ENCODE results near the gene NPNT. TPM values are rescaled to one million over a fixed set of nuclear protein-coding genes. Genes with fewer than 3 reads are reported as not detected.

NPNT gene
- total and polyA plus RNA-seq, 9 donors, result 102 to 146 (median 116) TPM

- Histone ChIP-seq H3K4me3 (ENCODE audit: low read length) (no peak overlapping the region), H3K9me3 (replicated peaks; ENCODE audit: control insufficient read depth, low read depth, low read length) (no peaks in the 10 kb centered on the region), H3K36me3 (ENCODE audit: control insufficient read depth, insufficient read depth, low read length) (no peaks in the 10 kb centered on the region), H3K4me1 (ENCODE audit: control insufficient read depth, insufficient read depth, low read length) (no peaks in the 10 kb centered on the region), H3K27me3 (ENCODE audit: control insufficient read depth, insufficient read depth, low read length) (no peaks in the 10 kb centered on the region), H3K27ac (ENCODE audit: low read length) (peak overlapping the region; percentile 17)
- no peak for DNase-seq
- 84% methylated on average over 3 of the region's 3 CpGs for WGBS (ENCODE audit: insufficient coverage)
Observed at GRCh38 chr4:105943234-105943633, 48.0 kb downstream of the NPNT start.

- peak; percentile 70 for DNase-seq
- H3K4me1 ChIP-seq (ENCODE audit: control insufficient read depth, insufficient read depth, low read length), result no peaks in the 10 kb centered on the region
- no peaks in the 10 kb centered on the region for H3K36me3 ChIP-seq (ENCODE audit: control insufficient read depth, insufficient read depth, low read length)
- WGBS (ENCODE audit: insufficient coverage), result no CpG with 5 or more reads among the region's 1 CpG
- H3K27ac ChIP-seq (ENCODE audit: low read length), result no peak overlapping the region
- H3K4me3 ChIP-seq (ENCODE audit: low read length), result no peak overlapping the region
- no peaks in the 10 kb centered on the region for H3K27me3 ChIP-seq (ENCODE audit: control insufficient read depth, insufficient read depth, low read length)
- H3K9me3 ChIP-seq (replicated peaks; ENCODE audit: control insufficient read depth, low read depth, low read length), result no peaks in the 10 kb centered on the region
Observed at GRCh38 chr4:105944540-105944939, 49.3 kb downstream of the NPNT start.

GRCh38 chr4:105946771-105947170 is 51.5 kb downstream of the NPNT start:
- H3K27me3 ChIP-seq (ENCODE audit: control insufficient read depth, insufficient read depth, low read length), result no peaks in the 10 kb centered on the region
- no peak overlapping the region for H3K4me3 ChIP-seq (ENCODE audit: low read length)
- DNase-seq, result no peak
- no peaks in the 10 kb centered on the region for H3K36me3 ChIP-seq (ENCODE audit: control insufficient read depth, insufficient read depth, low read length)
- no peaks in the 10 kb centered on the region for H3K9me3 ChIP-seq (replicated peaks; ENCODE audit: control insufficient read depth, low read depth, low read length)
- peaks cover 4% of the 10 kb centered on the region for H3K4me1 ChIP-seq (ENCODE audit: control insufficient read depth, insufficient read depth, low read length)
- no peak overlapping the region for H3K27ac ChIP-seq (ENCODE audit: low read length)
- WGBS (ENCODE audit: insufficient coverage), result no CpG with 5 or more reads among the region's 3 CpGs

- no peak for DNase-seq
- Histone ChIP-seq H3K4me3 (ENCODE audit: low read length) (no peak overlapping the region), H3K36me3 (ENCODE audit: control insufficient read depth, insufficient read depth, low read length) (no peaks in the 10 kb centered on the region), H3K4me1 (ENCODE audit: control insufficient read depth, insufficient read depth, low read length) (peaks cover 4% of the 10 kb centered on the region), H3K9me3 (replicated peaks; ENCODE audit: control insufficient read depth, low read depth, low read length) (no peaks in the 10 kb centered on the region), H3K27ac (ENCODE audit: low read length) (peak overlapping the region; percentile 38), H3K27me3 (ENCODE audit: control insufficient read depth, insufficient read depth, low read length) (no peaks in the 10 kb centered on the region)
- no CpG with 5 or more reads among the region's 5 CpGs for WGBS (ENCODE audit: insufficient coverage)
Observed at GRCh38 chr4:105950701-105951100, 55.4 kb downstream of the NPNT start.

- no peak for DNase-seq
- no peak overlapping the region for H3K4me3 ChIP-seq (ENCODE audit: low read length)
- H3K27ac ChIP-seq (ENCODE audit: low read length), result no peak overlapping the region
- H3K27me3 ChIP-seq (ENCODE audit: control insufficient read depth, insufficient read depth, low read length), result no peaks in the 10 kb centered on the region
- H3K9me3 ChIP-seq (replicated peaks; ENCODE audit: control insufficient read depth, low read depth, low read length), result no peaks in the 10 kb centered on the region
- H3K36me3 ChIP-seq (ENCODE audit: control insufficient read depth, insufficient read depth, low read length), result no peaks in the 10 kb centered on the region
- H3K4me1 ChIP-seq (ENCODE audit: control insufficient read depth, insufficient read depth, low read length), result peaks cover 7% of the 10 kb centered on the region
- no CpG with 5 or more reads among the region's 3 CpGs for WGBS (ENCODE audit: insufficient coverage)
Observed at GRCh38 chr4:105951198-105951597, 55.9 kb downstream of the NPNT start.

- Histone ChIP-seq H3K27me3 (ENCODE audit: control insufficient read depth, insufficient read depth, low read length) (no peaks in the 10 kb centered on the region), H3K36me3 (ENCODE audit: control insufficient read depth, insufficient read depth, low read length) (no peaks in the 10 kb centered on the region), H3K4me1 (ENCODE audit: control insufficient read depth, insufficient read depth, low read length) (peaks cover 11% of the 10 kb centered on the region), H3K27ac (ENCODE audit: low read length) (peak overlapping the region; percentile 57), H3K4me3 (ENCODE audit: low read length) (no peak overlapping the region), H3K9me3 (replicated peaks; ENCODE audit: control insufficient read depth, low read depth, low read length) (no peaks in the 10 kb centered on the region)
- peak; percentile 51 for DNase-seq
- WGBS (ENCODE audit: insufficient coverage), result no CpG with 5 or more reads among the region's 3 CpGs
Observed at GRCh38 chr4:105952591-105952990, 57.3 kb downstream of the NPNT start.

- Histone ChIP-seq H3K27me3 (ENCODE audit: control insufficient read depth, insufficient read depth, low read length) (no peaks in the 10 kb centered on the region), H3K36me3 (ENCODE audit: control insufficient read depth, insufficient read depth, low read length) (peaks cover 3% of the 10 kb centered on the region), H3K4me3 (ENCODE audit: low read length) (no peak overlapping the region), H3K27ac (ENCODE audit: low read length) (peak overlapping the region; percentile 53), H3K9me3 (replicated peaks; ENCODE audit: control insufficient read depth, low read depth, low read length) (no peaks in the 10 kb centered on the region), H3K4me1 (ENCODE audit: control insufficient read depth, insufficient read depth, low read length) (peaks cover 8% of the 10 kb centered on the region)
- no CpG with 5 or more reads among the region's 4 CpGs for WGBS (ENCODE audit: insufficient coverage)
- peak; percentile 57 for DNase-seq
Observed at GRCh38 chr4:105956569-105956968, 61.3 kb downstream of the NPNT start.

GRCh38 chr4:105957680-105958079 is 62.4 kb downstream of the NPNT start:
- Histone ChIP-seq H3K27ac (ENCODE audit: low read length) (peak overlapping the region; percentile 44), H3K9me3 (replicated peaks; ENCODE audit: control insufficient read depth, low read depth, low read length) (no peaks in the 10 kb centered on the region), H3K27me3 (ENCODE audit: control insufficient read depth, insufficient read depth, low read length) (no peaks in the 10 kb centered on the region), H3K36me3 (ENCODE audit: control insufficient read depth, insufficient read depth, low read length) (peaks cover 3% of the 10 kb centered on the region), H3K4me1 (ENCODE audit: control insufficient read depth, insufficient read depth, low read length) (peaks cover 8% of the 10 kb centered on the region), H3K4me3 (ENCODE audit: low read length) (no peak overlapping the region)
- 65% methylated on average over 2 of the region's 4 CpGs for WGBS (ENCODE audit: insufficient coverage)
- no peak for DNase-seq

GRCh38 chr4:105963461-105964400 is 68.5 kb downstream of the NPNT start:
- no peak for DNase-seq
- Histone ChIP-seq H3K4me3 (ENCODE audit: low read length) (no peak overlapping the region), H3K36me3 (ENCODE audit: control insufficient read depth, insufficient read depth, low read length) (peaks cover 3% of the 10 kb centered on the region), H3K9me3 (replicated peaks; ENCODE audit: control insufficient read depth, low read depth, low read length) (no peaks in the 10 kb centered on the region), H3K27ac (ENCODE audit: low read length) (peak overlapping the region; percentile 50), H3K4me1 (ENCODE audit: control insufficient read depth, insufficient read depth, low read length) (peaks cover 6% of the 10 kb centered on the region), H3K27me3 (ENCODE audit: control insufficient read depth, insufficient read depth, low read length) (no peaks in the 10 kb centered on the region)
- 70% methylated on average over 2 of the region's 3 CpGs for WGBS (ENCODE audit: insufficient coverage)

GRCh38 chr4:105965183-105965800 is 70.0 kb downstream of the NPNT start:
- Histone ChIP-seq H3K36me3 (ENCODE audit: control insufficient read depth, insufficient read depth, low read length) (peaks cover 3% of the 10 kb centered on the region), H3K9me3 (replicated peaks; ENCODE audit: control insufficient read depth, low read depth, low read length) (no peaks in the 10 kb centered on the region), H3K27me3 (ENCODE audit: control insufficient read depth, insufficient read depth, low read length) (no peaks in the 10 kb centered on the region), H3K4me3 (ENCODE audit: low read length) (no peak overlapping the region), H3K27ac (ENCODE audit: low read length) (no peak overlapping the region), H3K4me1 (ENCODE audit: control insufficient read depth, insufficient read depth, low read length) (peaks cover 6% of the 10 kb centered on the region)
- DNase-seq, result no peak
- WGBS (ENCODE audit: insufficient coverage), result no CpG with 5 or more reads among the region's 6 CpGs
